ENCODE data around the gene PTGDS.
A peak's percentile ranks its signal among the peaks of the same experiment; 100 is the strongest.

The PTGDS gene

DNA sequence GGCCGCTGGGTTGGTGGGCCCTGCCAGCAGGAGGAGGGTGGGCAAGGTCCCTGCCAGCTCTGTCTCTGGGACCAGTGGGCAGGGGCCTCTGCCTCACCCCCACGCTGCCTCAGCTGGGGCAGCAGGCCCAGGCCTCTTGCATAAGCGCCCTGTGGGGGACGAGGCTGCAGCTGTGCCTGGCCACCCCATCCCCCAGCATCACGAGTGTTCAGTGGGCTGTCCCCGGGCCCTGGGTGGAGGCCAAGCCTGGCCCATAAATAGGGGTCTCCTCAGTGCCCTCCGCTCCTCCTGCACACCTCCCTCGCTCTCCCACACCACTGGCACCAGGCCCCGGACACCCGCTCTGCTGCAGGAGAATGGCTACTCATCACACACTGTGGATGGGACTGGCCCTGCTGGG is at the start of gene PTGDS:
Gene PTGDS, plus strand, starts transcription at position 282 of the 400 bp plus-strand sequence. Its CDS starts 75 bp downstream, at position 357.
- DNase-seq = no peak

DNA sequence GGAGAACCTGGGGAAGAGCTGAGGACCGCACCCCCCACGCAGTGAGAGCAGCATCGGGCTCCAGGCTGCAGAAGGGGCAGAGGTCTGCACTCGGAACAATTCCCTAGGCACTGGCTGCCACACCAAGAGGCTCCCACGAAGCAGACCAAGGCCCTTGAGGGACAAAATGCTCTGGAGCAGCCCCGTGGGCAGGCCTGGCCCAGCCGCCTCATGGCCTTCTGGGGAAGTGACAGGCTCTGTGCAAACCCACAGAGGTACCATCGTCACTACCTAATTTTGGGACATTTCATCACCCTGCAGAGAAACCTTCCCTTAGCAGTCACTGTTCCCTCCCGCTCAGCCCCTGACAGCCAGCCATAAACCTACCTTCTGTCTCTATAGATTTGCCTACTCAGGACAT is 48.7 kb upstream of the PTGDS start:
- no peak for DNase-seq

DNA sequence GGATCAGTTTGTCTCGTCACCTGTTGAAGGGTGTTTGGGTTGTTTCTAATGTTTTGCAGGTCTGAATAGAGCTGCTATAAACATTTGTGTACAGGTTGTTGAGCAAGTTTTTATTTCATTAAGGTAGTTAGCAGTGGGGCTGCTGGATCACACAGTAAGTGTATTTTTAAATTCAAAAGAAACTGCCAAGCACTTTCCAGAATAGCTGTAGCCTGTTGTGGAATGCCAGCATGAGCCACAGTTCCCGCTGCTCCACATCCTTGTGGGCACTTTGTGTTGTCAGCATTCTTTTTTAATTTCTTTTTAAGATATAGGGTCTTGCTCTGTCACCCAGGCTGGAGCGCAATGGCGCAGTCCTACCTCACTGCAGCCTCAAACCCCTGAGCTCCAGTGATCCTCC is 47.3 kb upstream of the PTGDS start:
- no peak for DNase-seq

DNA sequence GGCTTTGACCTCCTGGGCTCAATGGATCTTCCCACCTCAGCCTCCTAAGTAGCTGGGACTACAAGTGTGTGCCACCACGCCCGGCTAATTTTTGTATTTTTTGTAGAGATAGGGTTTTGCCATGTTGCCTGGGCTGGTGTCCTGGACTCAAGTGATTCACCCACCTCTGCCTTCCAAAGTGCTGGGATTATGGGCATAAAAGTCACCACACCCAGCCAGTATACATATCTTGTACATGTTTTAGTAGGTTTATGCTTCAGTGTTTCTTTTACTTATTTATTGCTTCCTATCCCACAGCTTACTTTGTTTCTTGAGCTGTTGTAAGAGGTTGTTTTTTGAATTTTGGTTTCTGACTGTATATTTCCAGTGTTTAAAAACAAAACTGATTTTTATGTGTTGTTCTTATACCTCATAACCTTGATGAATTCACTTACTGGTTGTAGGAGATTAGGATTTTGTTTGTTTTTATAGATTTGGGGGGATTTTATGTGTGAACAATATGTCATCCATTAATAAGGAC is 45.6 kb upstream of the PTGDS start:
- no peak for DNase-seq

DNA sequence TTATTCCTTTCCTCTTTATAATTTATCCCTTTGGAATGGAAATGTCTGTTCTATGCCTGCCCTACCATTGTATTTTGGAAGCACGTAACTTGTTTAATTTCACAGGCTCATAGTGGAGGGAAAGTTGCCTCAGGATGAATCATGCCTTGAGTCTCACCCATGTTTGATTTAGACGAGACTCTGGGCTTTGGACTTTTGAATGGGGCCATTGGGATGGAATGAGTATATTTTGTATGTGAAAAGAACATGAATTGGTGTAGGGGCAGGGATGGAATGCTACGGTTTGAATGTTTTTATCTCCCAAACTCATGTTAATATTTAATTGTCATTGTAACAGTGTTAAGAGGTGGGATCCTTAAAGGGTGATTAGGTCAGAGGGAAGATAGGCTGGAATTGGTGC is 43.0 kb upstream of the PTGDS start:
- DNase-seq = no peak

DNA sequence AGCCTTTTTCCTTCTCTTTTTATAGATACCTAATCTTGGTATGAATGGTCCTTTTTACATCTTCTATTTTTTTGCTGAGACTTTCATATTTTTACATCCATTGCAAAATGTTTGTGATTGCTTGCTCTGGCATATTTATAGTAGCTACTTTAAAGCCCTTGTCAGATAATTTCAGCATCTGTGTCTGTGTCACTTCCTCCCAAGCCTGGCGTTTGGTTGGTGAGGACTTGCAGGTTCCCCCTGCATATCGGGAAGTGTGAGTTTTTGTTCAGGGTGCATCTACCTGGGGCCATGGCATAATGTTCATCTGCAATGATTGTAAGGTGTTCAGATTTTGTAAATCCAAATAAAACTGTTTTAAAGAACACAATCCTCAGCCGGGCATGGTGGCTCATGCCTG is 41.7 kb upstream of the PTGDS start:
- DNase-seq = no peak

DNA sequence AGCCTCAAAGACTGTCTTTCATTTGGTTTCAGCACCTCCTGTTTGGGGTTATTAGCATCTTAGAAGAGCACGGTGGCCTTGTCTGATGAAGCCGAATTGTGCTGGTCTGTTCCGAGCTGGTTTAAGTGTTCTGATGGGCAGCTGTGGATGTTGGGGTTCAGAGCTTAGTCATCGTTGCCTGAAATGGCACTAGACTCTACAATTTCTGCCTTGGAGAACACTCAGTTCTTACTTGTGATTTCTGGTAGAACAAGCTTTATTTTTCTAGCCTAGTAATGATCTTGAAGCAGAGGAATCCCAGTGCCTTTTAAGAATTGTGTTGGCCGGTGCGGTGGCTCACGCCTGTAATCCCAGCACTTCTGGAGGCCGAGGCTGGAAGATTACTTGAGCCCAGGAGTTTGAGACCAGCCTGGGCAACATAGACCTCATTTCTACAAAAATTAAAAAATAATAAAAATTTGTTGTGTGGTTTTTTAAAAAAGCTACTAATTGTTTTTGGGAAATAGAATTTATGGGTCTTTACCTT is 40.6 kb upstream of the PTGDS start:
- DNase-seq = no peak

DNA sequence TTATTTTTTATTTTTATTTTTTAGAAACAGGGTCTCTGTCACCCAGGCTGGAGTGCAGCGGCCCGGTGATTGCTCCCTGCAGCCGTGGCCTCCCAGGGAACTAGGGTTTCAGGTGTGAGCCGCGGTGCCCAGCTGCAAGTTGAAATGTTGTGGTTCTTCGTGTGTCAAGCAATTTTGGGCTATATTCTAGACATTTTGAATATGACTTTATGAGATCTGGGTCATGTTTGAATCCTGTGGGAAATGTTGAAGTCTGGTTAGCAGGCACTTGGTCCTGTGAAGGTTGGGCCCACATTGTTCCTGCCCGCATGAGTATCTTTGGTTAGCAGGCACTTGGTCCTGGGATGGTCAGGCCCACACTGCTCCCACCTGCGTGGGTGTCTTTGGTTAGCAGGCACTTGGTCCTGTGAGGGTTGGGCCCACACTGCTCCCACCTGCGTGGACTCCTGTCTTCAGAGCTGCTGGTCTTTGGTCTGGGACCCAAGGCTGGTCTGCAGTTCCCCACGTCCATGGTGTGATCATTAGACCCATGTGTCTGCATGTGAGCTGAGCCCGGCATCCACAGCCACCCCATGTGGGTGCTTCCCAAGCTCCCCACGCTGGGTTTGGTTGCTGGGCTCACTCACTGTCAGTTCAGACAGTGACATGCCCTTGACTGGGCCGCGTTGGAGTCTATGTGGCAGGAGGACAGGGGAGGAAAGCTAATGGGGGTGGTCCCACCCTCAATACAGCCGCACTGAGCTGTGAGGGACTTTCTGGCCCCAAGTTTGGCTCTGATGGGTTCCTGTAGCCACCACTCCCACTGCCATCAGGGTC is 39.9 kb upstream of the PTGDS start:
- no peak for DNase-seq

DNA sequence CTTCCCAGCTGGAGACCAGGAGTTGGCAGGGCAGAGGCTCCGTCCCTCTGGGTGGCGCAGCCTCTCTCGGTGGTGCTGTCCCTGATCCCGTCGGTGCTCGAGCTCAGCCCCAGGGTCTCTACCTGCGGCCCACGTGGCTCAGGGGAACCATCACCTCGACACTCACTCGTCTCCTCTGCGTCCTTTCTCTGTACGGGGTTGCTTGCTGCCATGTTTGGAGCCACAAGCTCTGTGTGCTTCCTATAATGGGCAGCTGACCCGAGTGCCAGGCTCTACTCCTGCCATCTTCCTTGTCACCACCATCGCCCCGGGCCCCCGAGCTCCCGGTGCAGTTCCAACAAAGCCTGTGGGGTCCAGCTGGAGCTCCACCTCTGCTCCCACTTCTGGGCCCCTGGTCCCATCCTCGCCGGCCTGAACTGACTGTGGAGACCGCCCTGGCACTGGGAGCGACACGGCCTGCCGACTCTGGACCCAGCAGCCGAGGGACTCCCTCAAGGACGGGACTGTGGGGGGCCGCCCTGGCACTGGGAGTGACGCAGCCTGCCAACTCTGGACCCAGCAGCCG is 37.8 kb upstream of the PTGDS start:
- no peak for DNase-seq

DNA sequence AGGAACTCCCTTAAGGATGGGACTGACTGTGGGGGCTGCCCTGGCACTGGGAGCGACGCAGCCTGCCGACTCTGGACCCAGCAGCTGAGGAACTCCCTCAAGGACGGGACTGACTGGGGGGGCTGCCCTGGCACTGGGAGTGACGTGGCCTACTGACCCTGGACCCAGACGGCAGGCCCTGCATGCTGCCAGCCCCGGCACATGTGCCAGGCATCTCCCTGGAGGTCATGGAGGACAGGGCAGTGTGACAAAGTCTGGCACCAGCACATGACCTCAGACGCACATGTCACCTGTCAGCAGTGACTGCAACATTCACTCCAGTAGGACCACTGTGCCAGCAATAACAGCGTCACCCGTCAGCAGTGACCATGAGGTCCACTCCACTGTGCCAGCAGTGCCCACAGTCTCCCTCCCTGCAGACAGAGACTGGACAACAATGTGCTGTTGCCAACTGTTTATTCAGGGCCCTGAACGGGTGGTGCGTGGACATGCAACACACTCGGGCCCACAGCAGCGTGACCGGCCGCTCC is 37.2 kb upstream of the PTGDS start:
- no peak for DNase-seq

DNA sequence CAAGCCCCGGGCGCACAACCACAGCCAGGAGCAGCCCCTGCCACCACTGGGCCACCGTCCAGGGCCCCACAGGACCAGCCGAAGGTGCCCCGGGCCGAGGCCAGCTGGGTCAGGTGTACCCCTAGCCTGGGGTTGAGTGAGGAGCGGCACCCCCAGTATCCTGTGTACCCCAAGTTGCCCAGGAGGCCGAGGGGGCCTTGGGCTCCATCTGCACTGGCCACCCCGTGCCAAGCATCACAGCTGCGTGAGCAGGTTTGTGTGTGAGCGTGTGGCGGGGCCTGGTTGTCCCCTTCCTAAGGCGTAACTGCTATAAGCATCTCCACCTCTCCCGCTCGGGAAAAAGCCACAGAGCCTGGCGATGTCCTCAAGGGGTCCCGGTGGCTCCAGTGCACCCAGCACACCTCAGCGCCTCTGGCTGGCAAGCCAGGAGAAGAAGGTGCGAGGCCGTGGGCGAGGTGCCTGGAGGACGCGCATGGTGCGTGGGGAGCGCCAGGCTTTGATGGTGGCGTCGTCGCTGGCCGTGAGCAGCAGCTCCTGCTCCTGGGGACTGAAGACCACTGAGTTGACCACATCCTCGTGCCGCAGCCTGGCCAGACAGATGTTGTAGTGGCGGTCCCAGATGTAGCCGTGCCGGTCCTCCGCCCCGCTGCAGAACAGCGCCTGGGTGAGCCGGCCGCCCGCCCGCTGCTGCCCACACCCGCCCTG is 36.6 kb upstream of the PTGDS start:
- no peak for DNase-seq

DNA sequence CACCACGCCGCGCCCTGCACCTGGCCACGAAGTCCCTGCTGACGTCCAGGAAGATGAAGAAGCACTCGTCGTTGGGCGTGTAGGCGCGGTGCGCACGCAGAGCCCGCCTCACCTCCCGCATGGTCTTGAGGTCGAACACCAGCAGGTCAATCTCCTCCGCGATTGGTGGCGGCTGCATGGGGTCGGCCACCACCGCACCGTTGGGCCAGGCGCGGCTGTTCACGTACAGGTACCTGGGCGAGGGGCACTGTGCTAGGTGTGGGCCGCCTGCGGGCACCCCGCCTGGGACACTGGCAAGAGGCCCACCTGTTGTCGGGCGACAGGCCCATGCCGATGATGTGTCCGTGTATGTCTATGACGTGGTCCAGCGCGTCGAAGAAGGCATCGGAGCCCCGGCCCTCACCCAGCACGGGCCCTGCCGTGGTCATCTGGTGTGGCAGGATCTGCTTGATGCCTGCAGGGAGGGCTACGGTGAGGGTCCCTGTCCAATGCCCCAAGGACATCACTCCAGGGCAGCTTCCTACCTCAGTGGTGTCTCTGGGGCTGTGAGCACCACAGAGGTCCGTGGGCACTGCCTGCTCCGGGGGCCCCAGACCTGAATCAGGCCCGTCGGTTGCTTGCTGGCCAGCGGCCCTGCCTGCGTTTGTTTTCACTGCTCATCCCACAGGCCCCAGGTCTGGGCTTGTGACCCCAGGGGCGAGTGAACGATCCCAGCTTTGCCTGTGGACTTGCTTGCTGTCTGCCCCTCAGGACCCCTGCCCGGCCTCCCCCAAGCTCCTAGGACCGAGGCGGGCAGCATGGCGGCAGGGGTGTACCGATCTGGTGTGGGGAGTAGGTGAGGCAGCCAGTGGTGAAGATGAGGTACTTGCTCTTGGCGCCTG is 35.8 kb upstream of the PTGDS start:
- DNase-seq = no peak

DNA sequence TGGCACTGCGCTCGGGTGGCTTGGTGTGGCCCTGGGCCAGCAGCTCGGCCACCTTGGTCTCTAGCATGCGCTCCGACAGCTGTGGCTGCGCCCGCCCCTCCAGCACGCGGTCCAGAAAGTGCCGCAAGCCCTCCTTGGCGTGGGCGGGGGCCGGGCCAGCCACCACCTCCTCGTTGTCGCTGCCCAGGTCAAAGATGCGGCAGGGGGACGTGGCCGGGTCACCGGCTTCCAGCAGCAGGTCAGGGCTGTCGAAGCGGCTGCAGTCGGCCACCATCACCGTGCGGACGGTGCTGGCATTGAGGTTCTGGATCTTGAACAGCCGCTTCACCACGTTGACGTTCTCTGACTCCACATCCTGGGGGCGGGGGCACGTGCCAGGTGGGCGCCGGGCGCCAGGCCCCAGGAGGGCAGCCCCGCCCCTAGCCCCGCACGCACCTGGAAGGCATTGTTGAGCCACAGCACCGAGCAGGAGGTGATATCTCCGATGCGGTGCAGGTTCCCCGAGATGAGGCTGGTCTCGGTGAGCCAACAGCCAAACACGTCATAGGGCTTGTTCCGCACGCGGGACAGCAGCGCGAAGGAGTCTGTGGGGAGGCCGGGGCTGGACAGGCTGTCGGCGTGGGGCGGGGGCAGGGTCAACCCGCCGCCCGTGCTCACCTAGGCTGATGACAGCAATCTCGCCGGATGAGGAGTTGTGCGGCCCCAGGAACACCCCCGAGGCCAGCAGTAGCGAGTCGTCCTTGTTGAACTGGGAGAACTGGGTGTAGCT is 35.0 kb upstream of the PTGDS start:
- DNase-seq = no peak

DNA sequence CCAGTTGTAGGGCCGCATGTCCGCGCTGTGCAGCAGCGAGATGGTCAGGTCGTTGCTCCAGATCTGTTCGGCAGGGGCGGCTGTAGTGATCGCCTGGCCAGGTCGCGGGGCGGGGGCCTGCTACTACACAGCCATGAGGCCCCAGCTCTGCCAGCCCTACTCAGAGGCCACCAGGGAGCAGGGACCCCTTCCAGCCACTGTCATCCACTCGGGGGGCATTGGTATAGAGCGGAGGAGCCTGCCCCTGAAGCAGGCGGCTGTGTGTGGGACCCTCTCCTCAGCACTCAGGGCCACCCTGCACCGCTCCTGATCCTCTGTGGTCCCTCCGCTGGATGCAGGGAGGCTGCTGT is 34.4 kb upstream of the PTGDS start:
- no peak for DNase-seq

DNA sequence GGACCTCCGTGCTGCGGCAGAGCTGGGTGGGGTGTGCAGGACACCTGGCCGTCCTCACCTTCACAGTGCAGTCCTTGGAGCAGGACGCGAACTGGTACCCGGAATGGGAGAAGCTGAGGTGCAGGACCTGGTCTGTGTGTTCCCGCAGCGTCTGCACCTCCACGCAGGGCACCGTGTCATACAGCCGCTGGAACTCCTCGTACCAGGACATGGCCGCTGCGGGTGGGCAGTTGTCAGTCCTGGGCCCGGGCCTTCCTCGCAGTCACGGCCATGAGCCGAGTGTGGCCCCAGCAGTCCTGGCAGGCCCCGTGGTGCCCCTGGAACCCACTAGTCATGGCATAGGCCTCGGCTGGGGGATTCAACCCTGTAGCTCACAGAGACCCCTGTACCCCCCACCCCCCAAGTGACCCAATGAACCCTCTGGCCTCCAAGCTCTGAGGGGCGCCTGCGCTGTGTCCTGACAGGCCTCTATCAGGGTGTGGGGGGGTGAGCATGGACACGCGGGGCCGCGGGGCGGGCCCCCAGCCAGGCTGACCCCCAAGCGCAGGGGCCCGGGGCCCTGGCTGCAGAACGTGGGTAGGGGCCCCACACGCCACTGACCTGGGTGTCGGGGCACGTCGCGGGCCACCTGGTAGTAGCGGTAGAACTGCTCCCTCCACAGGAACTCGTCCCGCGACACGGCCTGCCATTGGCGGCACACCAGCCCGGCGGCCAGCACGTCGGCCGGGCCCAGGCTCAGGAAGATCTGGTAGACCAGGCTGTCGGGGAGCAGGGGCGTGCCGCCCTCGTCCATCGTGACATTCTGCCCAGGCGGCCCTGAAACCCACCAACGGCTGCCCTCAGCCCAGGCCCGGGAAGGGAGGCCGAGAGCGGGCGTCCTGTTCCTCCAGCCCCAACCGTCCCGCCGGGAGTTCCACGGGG is 33.8 kb upstream of the PTGDS start:
- DNase-seq = peak; percentile 35

DNA sequence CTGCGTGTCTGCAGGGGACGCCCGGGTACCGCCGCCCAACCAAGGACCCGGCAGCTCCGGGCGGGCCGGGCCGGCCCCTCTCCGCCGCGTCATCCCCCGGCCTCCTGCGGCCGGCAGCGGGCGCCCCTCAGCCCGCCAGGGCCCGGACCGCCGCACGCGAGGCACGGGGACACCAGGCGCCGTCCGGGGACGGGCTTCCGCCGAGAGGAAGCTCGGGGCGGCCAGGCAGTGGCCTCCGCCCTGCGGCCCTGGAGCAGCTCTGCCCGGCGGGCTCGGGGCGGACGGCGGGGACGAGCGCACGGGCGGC is 33.1 kb upstream of the PTGDS start:
- no peak for DNase-seq

DNA sequence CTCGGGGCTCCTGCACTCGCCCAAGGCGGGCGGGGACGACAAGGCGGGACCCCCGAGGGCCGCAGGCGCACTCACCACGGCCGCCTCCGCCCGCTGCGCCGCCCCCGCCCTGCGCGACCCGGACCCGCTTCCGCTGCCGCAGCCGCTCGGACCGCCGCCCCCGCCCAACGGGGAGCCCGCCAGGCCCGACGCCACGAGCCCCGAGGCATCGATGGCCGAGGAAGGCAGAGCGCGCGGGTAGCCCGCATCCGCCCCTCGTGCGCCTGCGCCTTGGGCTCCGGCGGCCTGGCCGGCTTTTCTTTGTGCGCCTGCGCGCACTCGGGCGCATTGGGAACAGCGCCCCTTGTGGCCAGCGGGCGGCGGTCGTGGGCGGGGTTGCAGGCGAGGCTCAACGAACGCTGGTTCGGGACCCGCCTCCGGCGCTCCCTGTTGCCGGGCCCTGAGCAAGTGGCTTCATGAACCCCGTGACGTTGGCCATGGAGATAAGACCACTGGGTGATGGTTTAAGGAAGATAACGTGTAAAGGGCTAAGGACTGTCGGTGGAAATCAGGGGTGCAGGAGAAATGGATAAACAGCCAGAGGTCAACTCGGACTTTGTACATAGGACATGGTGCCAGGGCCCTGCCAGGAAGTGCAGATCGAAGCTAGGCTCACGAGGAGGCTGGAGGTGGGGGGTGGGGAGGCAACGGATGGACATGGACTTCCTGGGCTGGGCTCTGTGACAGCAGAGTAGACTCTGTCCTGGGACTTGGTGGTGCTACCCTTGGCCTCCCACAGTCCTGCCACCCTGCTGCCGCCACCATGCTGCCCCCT is 32.6 kb upstream of the PTGDS start, which contains the start of the genes C8G and FBXW5:
Gene C8G, plus strand, starts transcription at position 725 of the 814 bp plus-strand sequence. Its CDS starts 78 bp downstream, at position 803.
Gene FBXW5, minus strand, starts transcription at position 220 of the 814 bp plus-strand sequence. CDS start 655 bp downstream, outside the sequence.
- peak; percentile 93 for DNase-seq

DNA sequence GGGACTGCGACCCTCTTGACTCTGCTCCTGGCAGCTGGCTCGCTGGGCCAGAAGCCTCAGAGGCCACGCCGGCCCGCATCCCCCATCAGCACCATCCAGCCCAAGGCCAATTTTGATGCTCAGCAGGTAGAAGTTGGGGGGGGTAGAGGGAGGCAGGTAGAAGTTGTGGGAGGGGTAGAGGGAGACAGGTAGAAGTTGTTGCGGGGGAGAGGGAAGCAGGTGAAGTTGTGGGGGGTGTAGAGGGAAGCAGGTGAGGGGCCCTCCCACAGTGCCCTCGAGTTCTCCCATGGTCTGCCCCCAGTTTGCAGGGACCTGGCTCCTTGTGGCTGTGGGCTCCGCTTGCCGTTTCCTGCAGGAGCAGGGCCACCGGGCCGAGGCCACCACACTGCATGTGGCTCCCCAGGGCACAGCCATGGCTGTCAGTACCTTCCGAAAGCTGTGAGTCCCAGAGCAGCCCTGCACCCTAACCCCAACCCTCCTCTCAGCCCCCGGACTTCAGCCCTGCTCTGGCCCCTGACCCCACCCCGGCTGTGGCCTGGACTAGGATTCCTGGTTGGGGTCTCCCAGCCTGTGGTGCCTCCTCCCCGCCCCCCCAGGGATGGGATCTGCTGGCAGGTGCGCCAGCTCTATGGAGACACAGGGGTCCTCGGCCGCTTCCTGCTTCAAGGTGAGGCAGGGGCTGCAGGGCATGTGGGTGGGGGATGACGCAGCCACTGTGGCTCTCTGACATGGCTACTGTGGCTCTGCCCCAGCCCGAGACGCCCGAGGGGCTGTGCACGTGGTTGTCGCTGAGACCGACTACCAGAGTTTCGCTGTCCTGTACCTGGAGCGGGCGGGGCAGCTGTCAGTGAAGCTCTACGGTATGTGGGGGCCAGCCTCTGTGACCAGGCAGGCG is 31.7 kb upstream of the PTGDS start:
- DNase-seq = no peak

Data from stimulated activated CD4-positive, alpha-beta T cell treated with anti-CD3 and anti-CD28 coated beads, Interleukin-4, amount 100 ng/mL, for 24 hours (primary cell).